DOHH2 (cell line): ENCODE measurements around the gene HIVEP3.

ENCODE experiments used
- H3F3A ChIP-seq: fragments of 200-600 bp; sonication (generic), shearing (Covaris generic); 2 replicates; pipeline ENCODE4 v1.6.0; 2016; ENCODE audit warnings: antibody characterized with exemption, mild to moderate bottlenecking; ENCODE audit not compliant: control insufficient read depth, insufficient read depth
- H3K27ac ChIP-seq: fragments of 200-600 bp; sonication (generic); 2 replicates; pipeline ENCODE4 v1.5.1; 2014; ENCODE audit warnings: low read depth, mild to moderate bottlenecking, low read length, moderate library complexity
- H3K27me3 ChIP-seq: fragments of 200-600 bp; sonication (generic); 2 replicates; pipeline ENCODE4 v1.6.1; 2014; ENCODE audit warnings: mild to moderate bottlenecking, low read length, mixed read lengths; ENCODE audit not compliant: control insufficient read depth
- H3K36me3 ChIP-seq: fragments of 200-600 bp; sonication (generic); 2 replicates; pipeline ENCODE4 v1.6.1; 2014; ENCODE audit warnings: mild to moderate bottlenecking, low read length, moderate library complexity, mixed read lengths; ENCODE audit not compliant: control insufficient read depth
- H3K4me1 ChIP-seq: fragments of 200-600 bp; sonication (generic); 2 replicates; pipeline ENCODE4 v1.6.1; 2014; ENCODE audit warnings: mild to moderate bottlenecking, low read length, mixed read lengths; ENCODE audit not compliant: control insufficient read depth
- H3K4me2 ChIP-seq: fragments of 200-600 bp; sonication (generic); 2 replicates; pipeline ENCODE4 v1.6.0; 2014; ENCODE audit warnings: mild to moderate bottlenecking, low read length, moderate library complexity
- H3K4me3 ChIP-seq: fragments of 200-600 bp; sonication (generic); 2 replicates; pipeline ENCODE4 v1.5.1; 2014; ENCODE audit warnings: mild to moderate bottlenecking, low read length, mixed read lengths
- H3K79me2 ChIP-seq: fragments of 200-600 bp; sonication (generic); 2 replicates; pipeline ENCODE4 v1.6.1; 2014; ENCODE audit warnings: mild to moderate bottlenecking, low read length, mixed read lengths; ENCODE audit not compliant: control insufficient read depth
- H3K9me2 ChIP-seq: fragments of 200-600 bp; sonication (generic); replicated peaks from 2 replicates; pipeline ENCODE4 v1.6.1; 2014; ENCODE audit warnings: mild to moderate bottlenecking, low read length, mixed read lengths; ENCODE audit not compliant: control insufficient read depth
- H3K9me3 ChIP-seq: fragments of 200-600 bp; sonication (generic); 2 replicates; pipeline ENCODE4 v1.6.1; 2014; ENCODE audit warnings: antibody characterized with exemption, low read length, mixed read lengths; ENCODE audit not compliant: control insufficient read depth, insufficient read depth
- H4K20me1 ChIP-seq: fragments of 200-600 bp; sonication (generic); 2 replicates; pipeline ENCODE4 v1.6.0; 2014; ENCODE audit warnings: low read depth, mild to moderate bottlenecking, antibody characterized with exemption, low read length, moderate library complexity; ENCODE audit not compliant: control insufficient read depth, insufficient read depth
- CTCF ChIP-seq: fragments of 200-600 bp; sonication (generic); IDR thresholded peaks from one replicate; pipeline ENCODE4 v1.5.1; 2014; ENCODE audit warnings: antibody characterized with exemption, mild to moderate bottlenecking, low read depth, low read length; ENCODE audit not compliant: poor library complexity, severe bottlenecking
- EZH2phosphoT487 ChIP-seq: fragments of 200-600 bp; sonication (generic); IDR thresholded peaks from 2 replicates; pipeline ENCODE4 v1.6.1; 2017; ENCODE audit warnings: borderline replicate concordance, mild to moderate bottlenecking, antibody characterized with exemption, low read length, moderate library complexity, mixed read lengths

HIVEP3 gene

GRCh38 chr1:41515131-41515678, 403.5 kb downstream of the HIVEP3 start:
- Histone ChIP-seq H3K4me2 (no peak overlapping the region), H3K79me2 (no peaks in the 10 kb centered on the region), H3K4me3 (no peak overlapping the region), H3K36me3 (no peaks in the 10 kb centered on the region), H4K20me1 (no peaks in the 10 kb centered on the region), H3K9me2 (no peaks in the 10 kb centered on the region), H3K9me3 (no peaks in the 10 kb centered on the region), H3K27ac (no peak overlapping the region), H3K27me3 (no peaks in the 10 kb centered on the region; the same call in none of the 2 replicates), H3F3A (no peaks in the 10 kb centered on the region), H3K4me1 (peaks cover 6% of the 10 kb centered on the region)
- TF ChIP-seq CTCF: no peak
- TF ChIP-seq EZH2phosphoT487: no peak

GRCh38 chr1:41514381-41514780, 404.3 kb downstream of the HIVEP3 start:
- H3K79me2 ChIP-seq: no peaks in the 10 kb centered on the region
- no peaks in the 10 kb centered on the region; the same call in none of the 2 replicates for H3K27me3 ChIP-seq
- H3K4me1 ChIP-seq: peaks cover 6% of the 10 kb centered on the region
- no peaks in the 10 kb centered on the region for H3F3A ChIP-seq
- no peak overlapping the region for H3K27ac ChIP-seq
- H3K36me3 ChIP-seq: no peaks in the 10 kb centered on the region
- no peak overlapping the region for H3K4me2 ChIP-seq
- H3K9me3 ChIP-seq: no peaks in the 10 kb centered on the region
- no peaks in the 10 kb centered on the region for H4K20me1 ChIP-seq
- no peak for TF ChIP-seq EZH2phosphoT487
- no peak for TF ChIP-seq CTCF
- no peak overlapping the region for H3K4me3 ChIP-seq
- no peaks in the 10 kb centered on the region for H3K9me2 ChIP-seq

GRCh38 chr1:41513383-41513735, 405.4 kb downstream of the HIVEP3 start:
- Histone ChIP-seq H3K27me3 (peaks cover 3% of the 10 kb centered on the region), H3F3A (no peaks in the 10 kb centered on the region), H3K9me3 (no peaks in the 10 kb centered on the region), H3K27ac (no peak overlapping the region), H3K9me2 (no peaks in the 10 kb centered on the region), H3K79me2 (no peaks in the 10 kb centered on the region), H3K4me1 (peaks cover 6% of the 10 kb centered on the region), H3K4me3 (no peak overlapping the region), H3K36me3 (no peaks in the 10 kb centered on the region), H4K20me1 (no peaks in the 10 kb centered on the region), H3K4me2 (no peak overlapping the region)
- TF ChIP-seq EZH2phosphoT487 (no peak), CTCF (peak; percentile 68)
